ENCODE results near the gene FAM83D. TPM values are rescaled to one million over a fixed set of nuclear protein-coding genes. Genes with fewer than 3 reads are reported as not detected.
A peak's percentile ranks its signal among the peaks of the same experiment; 100 is the strongest.

FAM83D gene
- polyA plus RNA-seq, 1 donor from 2014 or later, result 0.48 TPM

GRCh38 chr20:38926934-38927616 lies 858 bp downstream of the FAM83D start:
- Histone ChIP-seq H3K4me3 (ENCODE audit: low read length) (peak overlapping the region; percentile 91), H4K20me1 (ENCODE audit: insufficient read depth) (no peaks in the 10 kb centered on the region), H3F3A (ENCODE audit: insufficient read depth, low read length, poor library complexity, severe bottlenecking) (no peaks in the 10 kb centered on the region), H3K36me3 (ENCODE audit: insufficient read depth, low read length) (no peaks in the 10 kb centered on the region), H3K9ac (ENCODE audit: low read length) (peak overlapping the region; percentile 50), H3K79me2 (replicated peaks; ENCODE audit: insufficient read depth, low read length) (peaks cover 26% of the 10 kb centered on the region), H3K27ac (ENCODE audit: low read length) (no peak overlapping the region), H3K9me2 (ENCODE audit: insufficient read depth, low read length) (no peaks in the 10 kb centered on the region), H2AFZ (ENCODE audit: low read depth, low read length) (peak overlapping the region; percentile 40), H3K4me2 (ENCODE audit: low read length) (peak overlapping the region; percentile 10), H3K27me3 (ENCODE audit: insufficient read depth, low read depth, low read length) (no peaks in the 10 kb centered on the region), H3K9me3 (ENCODE audit: low read length) (no peaks in the 10 kb centered on the region)
- TF ChIP-seq POLR2AphosphoS5 (IDR thresholded peaks at IDR 0.05), result no peak
- TF ChIP-seq RAD21 (conservative IDR thresholded peaks at IDR 0.05), result no peak
- no peak for TF ChIP-seq TAF1 (IDR thresholded peaks at IDR 0.05; ENCODE audit: low read depth)
- TF ChIP-seq MXI1 (conservative IDR thresholded peaks at IDR 0.05; ENCODE audit: poor library complexity, severe bottlenecking), result no peak
- TF ChIP-seq EZH2 (IDR thresholded peaks at IDR 0.05; ENCODE audit: borderline replicate concordance, insufficient read depth, low read length, poor library complexity, severe bottlenecking), result no peak
- TF ChIP-seq EP300 (conservative IDR thresholded peaks at IDR 0.05; ENCODE audit: poor library complexity, severe bottlenecking), result no peak
- no peak for TF ChIP-seq REST (IDR thresholded peaks at IDR 0.05; ENCODE audit: borderline replicate concordance)

GRCh38 chr20:38927902-38928578 lies 1.8 kb downstream of the FAM83D start:
- Histone ChIP-seq H3K4me3 (ENCODE audit: low read length) (no peak overlapping the region), H3K36me3 (ENCODE audit: insufficient read depth, low read length) (no peaks in the 10 kb centered on the region), H3K4me2 (ENCODE audit: low read length) (no peak overlapping the region), H3K27me3 (ENCODE audit: insufficient read depth, low read depth, low read length) (no peaks in the 10 kb centered on the region), H3K9me2 (ENCODE audit: insufficient read depth, low read length) (no peaks in the 10 kb centered on the region), H2AFZ (ENCODE audit: low read depth, low read length) (no peak overlapping the region), H3K27ac (ENCODE audit: low read length) (no peak overlapping the region), H3K9me3 (ENCODE audit: low read length) (no peaks in the 10 kb centered on the region), H3K9ac (ENCODE audit: low read length) (no peak overlapping the region), H3F3A (ENCODE audit: insufficient read depth, low read length, poor library complexity, severe bottlenecking) (no peaks in the 10 kb centered on the region), H4K20me1 (ENCODE audit: insufficient read depth) (no peaks in the 10 kb centered on the region), H3K79me2 (replicated peaks; ENCODE audit: insufficient read depth, low read length) (peaks cover 28% of the 10 kb centered on the region)
- TF ChIP-seq SMC3 (conservative IDR thresholded peaks at IDR 0.05; ENCODE audit: poor library complexity) (no peak), CTCF (IDR thresholded peaks at IDR 0.05; ENCODE audit: poor library complexity, severe bottlenecking) (no peak), POLR2AphosphoS5 (IDR thresholded peaks at IDR 0.05) (no peak), MXI1 (conservative IDR thresholded peaks at IDR 0.05; ENCODE audit: poor library complexity, severe bottlenecking) (no peak), REST (IDR thresholded peaks at IDR 0.05; ENCODE audit: borderline replicate concordance) (no peak), RAD21 (conservative IDR thresholded peaks at IDR 0.05) (no peak), EP300 (conservative IDR thresholded peaks at IDR 0.05; ENCODE audit: poor library complexity, severe bottlenecking) (no peak), TAF1 (IDR thresholded peaks at IDR 0.05; ENCODE audit: low read depth) (no peak), EZH2 (IDR thresholded peaks at IDR 0.05; ENCODE audit: borderline replicate concordance, insufficient read depth, low read length, poor library complexity, severe bottlenecking) (no peak)
